A673 (cell line): ENCODE data around the gene ZBTB7B.

Source experiments
- CTCF ChIP-seq: fragments of 300-800, 200-600 bp; sonication (generic); conservative IDR thresholded peaks from 2 replicates; pipeline ENCODE4 v1.5.1; 2017; ENCODE audit warnings: low read depth, mild to moderate bottlenecking, antibody characterized with exemption, low read length, moderate library complexity, mixed read lengths
- EZH2 ChIP-seq: fragments of 200-600 bp; sonication (generic); IDR thresholded peaks from 2 replicates; pipeline ENCODE4 v1.6.1; 2017; ENCODE audit warnings: borderline replicate concordance, low read depth, mild to moderate bottlenecking, mixed read lengths, antibody characterized with exemption, low read length; ENCODE audit not compliant: poor library complexity, severe bottlenecking

GRCh38 chr1:154969246-154969645, 33.4 kb upstream of the ZBTB7B start:
- no peak for TF ChIP-seq CTCF
- no peak for TF ChIP-seq EZH2
